ENCODE measurements around the gene CACNA1C.

Gene CACNA1C

DNA sequence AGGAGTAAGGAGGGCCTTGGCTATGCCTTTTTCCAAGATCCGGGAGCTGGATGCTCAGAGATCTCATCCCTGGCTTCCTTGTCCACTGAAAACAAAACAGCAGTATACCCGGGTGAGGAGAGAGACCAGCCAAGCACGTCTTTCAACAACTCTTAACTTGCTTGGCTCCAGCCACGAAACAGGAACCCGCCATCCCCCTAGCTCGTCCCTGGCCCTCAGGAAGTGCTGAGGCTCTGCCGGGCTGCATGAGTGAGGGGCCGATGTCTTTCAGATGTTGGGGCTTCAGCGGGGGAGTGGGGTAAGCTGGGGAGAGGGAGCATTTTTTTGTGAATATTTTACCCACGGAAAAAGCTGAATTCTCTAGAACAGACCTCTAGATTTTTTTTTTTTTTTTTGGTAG lies 231.1 kb downstream of the CACNA1C start:
- H3K4me1 ChIP-seq (ENCODE audit: control insufficient read depth, insufficient read depth, low read length), result peaks cover 19% of the 10 kb centered on the region
- WGBS, 2 experiments, result 88 to 90% methylated on average over 10 of the region's 10 CpGs
- no peak overlapping the region for H3K4me3 ChIP-seq (ENCODE audit: insufficient read depth, low read depth, low read length)
- no peak overlapping the region for H3K27ac ChIP-seq (ENCODE audit: insufficient read depth, low read depth, low read length, poor library complexity, severe bottlenecking)
- no peaks in the 10 kb centered on the region for H3K9me3 ChIP-seq (ENCODE audit: control insufficient read depth, low read length)
- no peaks in the 10 kb centered on the region for H3K27me3 ChIP-seq (ENCODE audit: control insufficient read depth, insufficient read depth, low read length, poor library complexity, severe bottlenecking)
- no peaks in the 10 kb centered on the region for H3K36me3 ChIP-seq (ENCODE audit: control insufficient read depth, insufficient read depth, low read length)

GRCh38 chr12:2284321-2284813 lies 231.6 kb downstream of the CACNA1C start:
- Histone ChIP-seq H3K9me3 (ENCODE audit: control insufficient read depth, low read length) (no peaks in the 10 kb centered on the region), H3K4me1 (ENCODE audit: control insufficient read depth, insufficient read depth, low read length) (peaks cover 23% of the 10 kb centered on the region), H3K27me3 (ENCODE audit: control insufficient read depth, insufficient read depth, low read length, poor library complexity, severe bottlenecking) (no peaks in the 10 kb centered on the region), H3K4me3 (ENCODE audit: insufficient read depth, low read depth, low read length) (no peak overlapping the region), H3K36me3 (ENCODE audit: control insufficient read depth, insufficient read depth, low read length) (no peaks in the 10 kb centered on the region), H3K27ac (ENCODE audit: insufficient read depth, low read depth, low read length, poor library complexity, severe bottlenecking) (no peak overlapping the region)
- WGBS, 2 experiments, result 87% methylated on average over 10 of the region's 10 CpGs

DNA sequence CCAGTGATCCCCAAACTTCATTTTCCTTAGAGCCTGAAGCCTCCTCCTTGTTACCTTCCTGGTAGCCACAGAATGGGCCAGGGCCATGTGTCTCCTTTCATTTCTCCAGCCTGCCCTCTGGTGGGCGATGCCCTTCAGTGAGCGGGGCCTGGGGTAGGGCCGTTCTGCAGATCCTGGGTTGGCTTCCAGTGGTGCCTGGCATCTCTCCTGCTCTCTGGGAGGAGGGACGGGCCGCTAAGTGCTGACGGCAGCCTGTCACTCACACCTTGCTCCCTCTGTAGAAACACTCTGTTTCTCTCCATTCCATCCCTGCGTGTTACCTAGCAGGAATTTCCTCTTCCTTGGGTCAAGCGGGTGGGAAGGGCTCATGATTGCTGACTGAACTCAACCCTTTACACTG lies 232.1 kb downstream of the CACNA1C start:
- no peaks in the 10 kb centered on the region for H3K36me3 ChIP-seq (ENCODE audit: control insufficient read depth, insufficient read depth, low read length)
- 16 to 17% methylated on average over 8 of the region's 8 CpGs for WGBS, 2 experiments
- H3K9me3 ChIP-seq (ENCODE audit: control insufficient read depth, low read length), result no peaks in the 10 kb centered on the region
- peaks cover 23% of the 10 kb centered on the region for H3K4me1 ChIP-seq (ENCODE audit: control insufficient read depth, insufficient read depth, low read length)
- H3K27me3 ChIP-seq (ENCODE audit: control insufficient read depth, insufficient read depth, low read length, poor library complexity, severe bottlenecking), result no peaks in the 10 kb centered on the region
- H3K4me3 ChIP-seq (ENCODE audit: insufficient read depth, low read depth, low read length), result no peak overlapping the region
- no peak overlapping the region for H3K27ac ChIP-seq (ENCODE audit: insufficient read depth, low read depth, low read length, poor library complexity, severe bottlenecking)

DNA sequence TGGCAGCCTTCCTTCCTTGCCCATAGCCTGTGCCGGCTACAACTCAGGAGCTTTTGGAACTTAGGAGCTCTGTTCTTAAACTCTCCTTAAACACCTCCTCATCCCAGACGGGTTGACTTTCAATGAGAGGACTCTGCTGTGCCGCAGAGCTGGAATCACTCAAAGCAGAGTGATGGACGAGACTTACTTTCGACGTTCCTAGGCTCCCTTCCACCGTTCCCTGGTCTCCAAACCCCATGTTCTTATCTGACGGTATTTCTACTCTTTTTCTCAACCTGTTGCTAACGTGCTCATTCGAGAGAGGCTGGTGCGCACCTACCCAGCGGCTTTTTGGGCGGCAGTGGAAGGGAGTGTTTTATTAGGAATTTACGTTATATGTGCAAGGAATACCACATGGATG lies 232.7 kb downstream of the CACNA1C start:
- Histone ChIP-seq H3K9me3 (ENCODE audit: control insufficient read depth, low read length) (no peaks in the 10 kb centered on the region), H3K4me3 (ENCODE audit: insufficient read depth, low read depth, low read length) (no peak overlapping the region), H3K4me1 (ENCODE audit: control insufficient read depth, insufficient read depth, low read length) (peaks cover 23% of the 10 kb centered on the region), H3K27ac (ENCODE audit: insufficient read depth, low read depth, low read length, poor library complexity, severe bottlenecking) (no peak overlapping the region), H3K36me3 (ENCODE audit: control insufficient read depth, insufficient read depth, low read length) (no peaks in the 10 kb centered on the region), H3K27me3 (ENCODE audit: control insufficient read depth, insufficient read depth, low read length, poor library complexity, severe bottlenecking) (no peaks in the 10 kb centered on the region)
- 94 to 95% methylated on average over 14 of the region's 14 CpGs for WGBS, 2 experiments

DNA sequence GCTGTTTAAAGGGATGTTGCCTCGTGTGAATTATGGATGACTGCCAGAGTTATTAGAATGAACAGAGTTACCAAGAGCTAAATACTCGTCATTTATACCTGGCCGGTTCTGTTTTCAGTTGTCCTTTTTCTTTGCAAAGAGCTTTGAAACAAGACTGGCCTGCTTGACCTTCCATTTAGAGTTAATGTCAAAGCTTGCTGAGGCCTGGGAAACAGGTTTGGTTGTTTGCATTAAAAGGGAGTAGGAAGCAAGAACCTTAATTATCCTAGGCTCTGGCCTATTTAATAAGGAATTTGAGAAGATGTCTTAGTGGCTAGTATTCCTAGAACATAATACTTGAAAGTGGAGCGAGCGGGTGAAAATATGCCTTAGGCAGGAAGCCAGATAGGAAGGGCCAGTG lies 233.3 kb downstream of the CACNA1C start:
- Histone ChIP-seq H3K4me3 (ENCODE audit: insufficient read depth, low read depth, low read length) (no peak overlapping the region), H3K27me3 (ENCODE audit: control insufficient read depth, insufficient read depth, low read length, poor library complexity, severe bottlenecking) (no peaks in the 10 kb centered on the region), H3K4me1 (ENCODE audit: control insufficient read depth, insufficient read depth, low read length) (peaks cover 23% of the 10 kb centered on the region), H3K9me3 (ENCODE audit: control insufficient read depth, low read length) (no peaks in the 10 kb centered on the region), H3K27ac (ENCODE audit: insufficient read depth, low read depth, low read length, poor library complexity, severe bottlenecking) (no peak overlapping the region), H3K36me3 (ENCODE audit: control insufficient read depth, insufficient read depth, low read length) (no peaks in the 10 kb centered on the region)
- WGBS, 2 experiments, result 93 to 95% methylated on average over 5 of the region's 5 CpGs

GRCh38 chr12:2286461-2287131 lies 233.8 kb downstream of the CACNA1C start:
- Histone ChIP-seq H3K4me3 (ENCODE audit: insufficient read depth, low read depth, low read length) (no peak overlapping the region), H3K27ac (ENCODE audit: insufficient read depth, low read depth, low read length, poor library complexity, severe bottlenecking) (no peak overlapping the region), H3K27me3 (ENCODE audit: control insufficient read depth, insufficient read depth, low read length, poor library complexity, severe bottlenecking) (no peaks in the 10 kb centered on the region), H3K36me3 (ENCODE audit: control insufficient read depth, insufficient read depth, low read length) (no peaks in the 10 kb centered on the region), H3K9me3 (ENCODE audit: control insufficient read depth, low read length) (no peaks in the 10 kb centered on the region), H3K4me1 (ENCODE audit: control insufficient read depth, insufficient read depth, low read length) (peaks cover 23% of the 10 kb centered on the region)
- WGBS, 2 experiments, result 85 to 91% methylated on average over 9 of the region's 9 CpGs

DNA sequence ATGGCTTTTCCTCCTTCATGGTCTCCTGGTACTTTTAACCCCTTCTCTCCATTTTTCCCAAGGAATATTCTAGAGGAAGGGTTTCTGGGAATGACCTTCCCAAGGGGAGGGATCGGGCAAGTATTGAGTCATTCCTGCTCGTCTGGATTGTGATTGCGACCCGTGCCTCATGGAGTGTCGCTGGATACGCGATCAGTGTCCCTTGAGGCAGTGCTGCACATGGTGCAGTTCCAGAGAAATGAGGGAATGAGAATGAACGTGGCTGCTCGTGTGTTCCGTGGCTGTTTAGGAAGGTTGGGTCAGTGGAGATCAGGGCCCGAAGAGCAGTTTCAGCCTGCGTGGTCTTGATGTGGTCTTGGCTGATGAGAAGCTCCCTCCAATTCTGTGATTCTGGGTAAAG lies 234.4 kb downstream of the CACNA1C start:
- no peaks in the 10 kb centered on the region for H3K9me3 ChIP-seq (ENCODE audit: control insufficient read depth, low read length)
- peaks cover 22% of the 10 kb centered on the region for H3K4me1 ChIP-seq (ENCODE audit: control insufficient read depth, insufficient read depth, low read length)
- H3K4me3 ChIP-seq (ENCODE audit: insufficient read depth, low read depth, low read length), result no peak overlapping the region
- 94 to 95% methylated on average over 12 of the region's 12 CpGs for WGBS, 2 experiments
- no peaks in the 10 kb centered on the region for H3K36me3 ChIP-seq (ENCODE audit: control insufficient read depth, insufficient read depth, low read length)
- no peak overlapping the region for H3K27ac ChIP-seq (ENCODE audit: insufficient read depth, low read depth, low read length, poor library complexity, severe bottlenecking)
- no peaks in the 10 kb centered on the region for H3K27me3 ChIP-seq (ENCODE audit: control insufficient read depth, insufficient read depth, low read length, poor library complexity, severe bottlenecking)

DNA sequence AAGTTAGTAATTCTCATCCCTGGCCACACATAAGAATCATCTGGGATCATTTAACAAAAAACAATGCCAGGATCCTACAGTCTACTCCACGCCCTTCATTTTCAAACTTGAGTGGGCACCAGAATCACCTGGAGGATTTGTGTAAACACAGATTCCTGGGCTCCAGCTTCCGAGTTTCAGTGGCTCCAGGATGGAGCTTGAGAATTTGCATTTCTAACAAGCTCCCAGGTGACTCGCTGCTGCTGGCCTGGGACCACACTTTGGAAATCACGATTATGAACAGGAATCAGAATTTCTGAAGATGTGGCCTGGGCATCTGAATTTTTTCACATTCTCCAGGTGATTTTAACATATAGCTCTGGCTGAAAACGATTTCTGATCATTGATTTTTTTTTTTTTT lies 234.8 kb downstream of the CACNA1C start:
- Histone ChIP-seq H3K4me1 (ENCODE audit: control insufficient read depth, insufficient read depth, low read length) (peaks cover 18% of the 10 kb centered on the region), H3K27ac (ENCODE audit: insufficient read depth, low read depth, low read length, poor library complexity, severe bottlenecking) (no peak overlapping the region), H3K36me3 (ENCODE audit: control insufficient read depth, insufficient read depth, low read length) (no peaks in the 10 kb centered on the region), H3K9me3 (ENCODE audit: control insufficient read depth, low read length) (no peaks in the 10 kb centered on the region), H3K27me3 (ENCODE audit: control insufficient read depth, insufficient read depth, low read length, poor library complexity, severe bottlenecking) (no peaks in the 10 kb centered on the region), H3K4me3 (ENCODE audit: insufficient read depth, low read depth, low read length) (no peak overlapping the region)
- WGBS, 2 experiments, result 83 to 86% methylated on average over 5 of the region's 5 CpGs

- Histone ChIP-seq H3K36me3 (ENCODE audit: control insufficient read depth, insufficient read depth, low read length) (no peaks in the 10 kb centered on the region), H3K27ac (ENCODE audit: insufficient read depth, low read depth, low read length, poor library complexity, severe bottlenecking) (no peak overlapping the region), H3K27me3 (ENCODE audit: control insufficient read depth, insufficient read depth, low read length, poor library complexity, severe bottlenecking) (no peaks in the 10 kb centered on the region), H3K4me1 (ENCODE audit: control insufficient read depth, insufficient read depth, low read length) (peaks cover 18% of the 10 kb centered on the region), H3K4me3 (ENCODE audit: insufficient read depth, low read depth, low read length) (no peak overlapping the region), H3K9me3 (ENCODE audit: control insufficient read depth, low read length) (no peaks in the 10 kb centered on the region)
- 87 to 90% methylated on average over 2 of the region's 2 CpGs for WGBS, 2 experiments
Observed at GRCh38 chr12:2288001-2288400, 235.2 kb downstream of the CACNA1C start.

- no peaks in the 10 kb centered on the region for H3K9me3 ChIP-seq (ENCODE audit: control insufficient read depth, low read length)
- H3K27ac ChIP-seq (ENCODE audit: insufficient read depth, low read depth, low read length, poor library complexity, severe bottlenecking), result no peak overlapping the region
- WGBS, 2 experiments, result 90 to 91% methylated on average over 4 of the region's 4 CpGs
- no peak overlapping the region for H3K4me3 ChIP-seq (ENCODE audit: insufficient read depth, low read depth, low read length)
- H3K4me1 ChIP-seq (ENCODE audit: control insufficient read depth, insufficient read depth, low read length), result peaks cover 18% of the 10 kb centered on the region
- H3K36me3 ChIP-seq (ENCODE audit: control insufficient read depth, insufficient read depth, low read length), result no peaks in the 10 kb centered on the region
- no peaks in the 10 kb centered on the region for H3K27me3 ChIP-seq (ENCODE audit: control insufficient read depth, insufficient read depth, low read length, poor library complexity, severe bottlenecking)
Observed at GRCh38 chr12:2288471-2288870, 235.7 kb downstream of the CACNA1C start.
